Measurements from ENCODE around the gene SNRNP200. TPM values are rescaled to one million over a fixed set of nuclear protein-coding genes. Genes with fewer than 3 reads are reported as not detected.

The SNRNP200 gene
- total and polyA plus RNA-seq, 9 donors, result 71.1 to 149 (median 124) TPM

DNA sequence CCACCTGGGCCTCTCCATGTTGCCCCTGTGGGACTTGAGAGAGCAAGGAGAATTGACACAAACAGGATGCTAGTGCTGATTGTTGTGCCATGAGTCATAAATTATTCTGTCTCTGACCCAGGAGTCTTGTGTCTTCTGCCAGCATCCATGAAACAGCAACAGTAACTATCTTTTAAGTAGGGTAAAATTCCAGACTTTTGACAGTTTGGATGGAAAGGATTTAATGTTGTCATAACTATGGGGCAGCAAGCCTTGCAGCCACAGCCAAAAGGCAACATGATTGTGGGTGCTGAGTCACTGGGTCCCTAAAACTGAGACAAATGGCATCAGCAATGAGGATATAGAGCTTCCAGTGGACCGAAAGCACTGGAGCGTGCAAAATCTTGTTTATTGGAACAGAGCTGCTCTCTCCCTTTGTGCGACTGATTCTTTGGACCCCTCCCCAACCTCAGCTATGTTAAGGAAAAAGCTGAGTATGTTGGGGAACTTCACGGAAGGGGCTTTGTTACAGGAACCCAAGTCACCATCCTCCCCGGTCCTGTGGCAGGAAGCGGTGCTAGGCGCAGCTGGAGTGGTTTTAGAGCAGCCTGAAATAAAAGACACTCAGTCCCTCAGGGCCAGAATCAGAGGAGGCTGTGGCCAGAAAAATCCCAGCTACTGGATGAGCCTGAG, 10.2 kb upstream of the SNRNP200 start:
- no peaks in the 10 kb centered on the region for H3K9me3 ChIP-seq

DNA sequence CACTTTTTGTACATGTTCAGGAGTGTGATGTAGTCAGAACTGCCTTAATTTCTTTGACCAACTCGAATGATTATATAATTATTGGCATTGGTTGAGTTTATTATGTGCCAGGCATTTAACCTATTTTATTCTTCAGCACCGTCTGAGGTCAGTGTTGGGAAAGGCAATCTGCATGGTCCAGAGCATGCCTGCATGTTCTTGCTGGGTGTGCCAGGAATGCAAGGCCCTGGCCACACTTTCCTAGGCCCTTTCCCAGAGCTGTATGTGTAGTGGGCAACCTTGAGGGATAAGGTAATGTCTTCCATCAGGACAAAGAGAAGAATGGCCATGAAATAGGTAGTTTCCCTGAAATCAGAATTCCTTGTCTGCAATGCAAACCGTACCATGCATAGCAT, 9.7 kb upstream of the SNRNP200 start:
- DNase-seq, result no peak

More for the DNA sequence above, 10.2 kb upstream of the SNRNP200 start:
- Histone ChIP-seq H3K4me3 (no peak overlapping the region), H3K36me3 (no peaks in the 10 kb centered on the region), H3K4me1 (ENCODE audit: insufficient read depth) (no peaks in the 10 kb centered on the region), H3K27me3 (no peaks in the 10 kb centered on the region), H3K27ac (no peak overlapping the region)
- TF ChIP-seq EP300 (IDR thresholded peaks at IDR 0.05) (no peak), POLR2A (IDR thresholded peaks at IDR 0.05) (no peak)
- TF ChIP-seq, protein P1, sequence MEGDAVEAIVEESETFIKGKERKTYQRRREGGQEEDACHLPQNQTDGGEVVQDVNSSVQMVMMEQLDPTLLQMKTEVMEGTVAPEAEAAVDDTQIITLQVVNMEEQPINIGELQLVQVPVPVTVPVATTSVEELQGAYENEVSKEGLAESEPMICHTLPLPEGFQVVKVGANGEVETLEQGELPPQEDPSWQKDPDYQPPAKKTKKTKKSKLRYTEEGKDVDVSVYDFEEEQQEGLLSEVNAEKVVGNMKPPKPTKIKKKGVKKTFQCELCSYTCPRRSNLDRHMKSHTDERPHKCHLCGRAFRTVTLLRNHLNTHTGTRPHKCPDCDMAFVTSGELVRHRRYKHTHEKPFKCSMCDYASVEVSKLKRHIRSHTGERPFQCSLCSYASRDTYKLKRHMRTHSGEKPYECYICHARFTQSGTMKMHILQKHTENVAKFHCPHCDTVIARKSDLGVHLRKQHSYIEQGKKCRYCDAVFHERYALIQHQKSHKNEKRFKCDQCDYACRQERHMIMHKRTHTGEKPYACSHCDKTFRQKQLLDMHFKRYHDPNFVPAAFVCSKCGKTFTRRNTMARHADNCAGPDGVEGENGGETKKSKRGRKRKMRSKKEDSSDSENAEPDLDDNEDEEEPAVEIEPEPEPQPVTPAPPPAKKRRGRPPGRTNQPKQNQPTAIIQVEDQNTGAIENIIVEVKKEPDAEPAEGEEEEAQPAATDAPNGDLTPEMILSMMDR (IDR thresholded peaks at IDR 0.05), result no peak
- intact Hi-C loops (cut with DNase I), result no loop called here
- DNase-seq, result no peak
- 62 to 79% (median 68%) methylated on average over 7 of the region's 7 CpGs for WGBS, 3 donors

DNA sequence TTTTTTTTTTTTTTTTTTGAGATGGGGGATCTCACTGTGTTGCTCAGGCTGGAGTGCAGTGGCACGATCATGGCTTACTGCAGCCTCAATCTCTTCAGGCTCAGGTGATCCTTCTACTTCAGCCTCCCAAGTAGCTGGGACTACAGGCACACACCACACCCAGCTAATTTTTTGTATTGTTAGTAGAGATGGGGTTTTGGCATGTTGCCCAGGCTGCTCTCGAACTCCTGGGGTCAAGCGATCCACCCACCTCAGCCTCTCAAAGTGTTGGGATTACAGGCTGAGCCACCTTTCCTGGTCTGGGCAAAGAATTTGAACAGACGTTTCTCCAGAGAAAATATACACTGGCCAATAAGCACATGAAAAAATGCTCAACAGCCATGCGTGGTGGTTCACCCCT, 2.9 kb upstream of the SNRNP200 start:
- no peak for TF ChIP-seq POLR2A (IDR thresholded peaks at IDR 0.05)
- TF ChIP-seq EP300 (IDR thresholded peaks at IDR 0.05), result no peak
- TF ChIP-seq, protein P1 (IDR thresholded peaks at IDR 0.05), result no peak
- H3K27ac ChIP-seq, result no peak overlapping the region
- H3K4me3 ChIP-seq, result no peak overlapping the region
- intact Hi-C loops (cut with DNase I), result no loop called here
- no peak for DNase-seq
- no peaks in the 10 kb centered on the region for H3K27me3 ChIP-seq
- H3K4me1 ChIP-seq (ENCODE audit: insufficient read depth), result peaks cover 6% of the 10 kb centered on the region
- H3K36me3 ChIP-seq, result no peaks in the 10 kb centered on the region
- WGBS, 3 donors, result 72 to 77% (median 73%) methylated on average over 5 of the region's 5 CpGs
- H3K9me3 ChIP-seq, result no peaks in the 10 kb centered on the region

More for the DNA sequence above, 9.7 kb upstream of the SNRNP200 start:
- no peak overlapping the region for H3K27ac ChIP-seq
- H3K36me3 ChIP-seq, result no peaks in the 10 kb centered on the region
- TF ChIP-seq, protein P1 (IDR thresholded peaks at IDR 0.05), result no peak
- TF ChIP-seq EP300 (IDR thresholded peaks at IDR 0.05) (no peak), POLR2A (IDR thresholded peaks at IDR 0.05) (no peak)
- H3K27me3 ChIP-seq, result no peaks in the 10 kb centered on the region
- H3K4me1 ChIP-seq (ENCODE audit: insufficient read depth), result no peaks in the 10 kb centered on the region
- intact Hi-C loops (cut with DNase I), result no loop called here
- H3K4me3 ChIP-seq, result no peak overlapping the region
- 64 to 67% (median 66%) methylated on average over 3 of the region's 3 CpGs for WGBS, 3 donors
- H3K9me3 ChIP-seq, result no peaks in the 10 kb centered on the region

DNA sequence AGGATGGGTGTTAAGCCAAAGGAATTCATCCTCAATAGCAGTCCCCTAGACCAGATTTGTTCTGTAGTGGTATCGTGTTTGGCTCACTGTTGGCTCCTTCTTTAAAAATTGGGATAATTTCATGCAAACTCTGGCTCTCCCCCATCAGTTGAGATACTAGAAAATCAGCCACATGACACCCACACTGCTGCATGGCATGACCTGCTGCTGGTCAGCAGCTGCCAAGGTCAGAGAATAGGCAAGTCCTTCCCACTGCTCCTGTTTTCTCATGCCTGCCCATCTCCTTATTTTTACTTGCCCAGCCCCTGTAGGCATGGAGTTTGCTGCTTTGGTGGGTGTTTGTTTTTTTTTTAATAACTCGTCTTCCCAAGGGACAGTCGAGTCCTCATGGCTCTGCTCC, 1.0 kb upstream of the SNRNP200 start:
- Histone ChIP-seq H3K4me1 (ENCODE audit: insufficient read depth) (peaks cover 8% of the 10 kb centered on the region), H3K36me3 (no peaks in the 10 kb centered on the region), H3K27me3 (no peaks in the 10 kb centered on the region), H3K4me3 (no peak overlapping the region), H3K9me3 (no peaks in the 10 kb centered on the region), H3K27ac (no peak overlapping the region)
- no peak for DNase-seq
- whole genome bisulfite sequencing, 3 donors, result 77 to 82% (median 80%) methylated on average over 3 of the region's 3 CpGs
- intact Hi-C loops (cut with DNase I), result loop anchor here in 1 of 4 donors (2.0 kb wide), 1 partner anchor 200 kb away; no protein-coding TSS in a partner anchor
- TF ChIP-seq POLR2A (IDR thresholded peaks at IDR 0.05), result no peak
- TF ChIP-seq, protein P1 (IDR thresholded peaks at IDR 0.05), result no peak
